ENCODE results near the gene PCDHGA2. TPM values are rescaled to one million over a fixed set of nuclear protein-coding genes. Genes with fewer than 3 reads are reported as not detected.
"Not testable (repeated sequence)": the region's sequence is repeated elsewhere in the genome, so short reads cannot be mapped to it uniquely, and the experiment has no call there.

Gene PCDHGA2
- total RNA-seq, 2 donors from 2014 or later, result 0.22 to 0.50 TPM

DNA sequence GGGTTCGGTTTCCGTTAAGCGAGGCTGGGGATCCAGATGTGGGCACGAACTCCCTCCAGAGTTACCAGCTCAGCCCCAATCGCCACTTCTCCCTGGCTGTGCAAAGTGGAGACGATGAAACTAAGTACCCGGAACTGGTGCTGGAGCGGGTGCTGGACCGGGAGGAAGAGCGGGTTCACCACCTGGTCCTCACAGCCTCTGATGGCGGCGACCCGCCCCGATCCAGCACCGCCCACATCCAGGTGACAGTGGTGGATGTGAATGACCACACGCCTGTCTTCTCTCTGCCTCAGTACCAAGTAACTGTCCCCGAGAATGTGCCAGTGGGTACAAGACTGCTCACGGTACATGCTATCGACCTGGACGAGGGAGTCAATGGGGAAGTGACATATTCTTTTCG lies 44.8 kb downstream of the PCDHGA2 start:
- TF ChIP-seq, protein P1, sequence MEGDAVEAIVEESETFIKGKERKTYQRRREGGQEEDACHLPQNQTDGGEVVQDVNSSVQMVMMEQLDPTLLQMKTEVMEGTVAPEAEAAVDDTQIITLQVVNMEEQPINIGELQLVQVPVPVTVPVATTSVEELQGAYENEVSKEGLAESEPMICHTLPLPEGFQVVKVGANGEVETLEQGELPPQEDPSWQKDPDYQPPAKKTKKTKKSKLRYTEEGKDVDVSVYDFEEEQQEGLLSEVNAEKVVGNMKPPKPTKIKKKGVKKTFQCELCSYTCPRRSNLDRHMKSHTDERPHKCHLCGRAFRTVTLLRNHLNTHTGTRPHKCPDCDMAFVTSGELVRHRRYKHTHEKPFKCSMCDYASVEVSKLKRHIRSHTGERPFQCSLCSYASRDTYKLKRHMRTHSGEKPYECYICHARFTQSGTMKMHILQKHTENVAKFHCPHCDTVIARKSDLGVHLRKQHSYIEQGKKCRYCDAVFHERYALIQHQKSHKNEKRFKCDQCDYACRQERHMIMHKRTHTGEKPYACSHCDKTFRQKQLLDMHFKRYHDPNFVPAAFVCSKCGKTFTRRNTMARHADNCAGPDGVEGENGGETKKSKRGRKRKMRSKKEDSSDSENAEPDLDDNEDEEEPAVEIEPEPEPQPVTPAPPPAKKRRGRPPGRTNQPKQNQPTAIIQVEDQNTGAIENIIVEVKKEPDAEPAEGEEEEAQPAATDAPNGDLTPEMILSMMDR (IDR thresholded peaks at IDR 0.05), result no peak
- Histone ChIP-seq H3K4me1 (no peaks in the 10 kb centered on the region), H3K9me3 (peaks cover 3% of the 10 kb centered on the region), H3K27ac (no peak overlapping the region), H3K9ac (ENCODE audit: low read depth in 2 of 2, low read length in 2 of 2) (no peak overlapping the region), H3K36me3 (no peaks in the 10 kb centered on the region), H3K4me3 (no peak overlapping the region), H3K27me3 (no peaks in the 10 kb centered on the region)
- no peak for DNase-seq
- intact Hi-C loops (cut with DNase I), result no loop called here

DNA sequence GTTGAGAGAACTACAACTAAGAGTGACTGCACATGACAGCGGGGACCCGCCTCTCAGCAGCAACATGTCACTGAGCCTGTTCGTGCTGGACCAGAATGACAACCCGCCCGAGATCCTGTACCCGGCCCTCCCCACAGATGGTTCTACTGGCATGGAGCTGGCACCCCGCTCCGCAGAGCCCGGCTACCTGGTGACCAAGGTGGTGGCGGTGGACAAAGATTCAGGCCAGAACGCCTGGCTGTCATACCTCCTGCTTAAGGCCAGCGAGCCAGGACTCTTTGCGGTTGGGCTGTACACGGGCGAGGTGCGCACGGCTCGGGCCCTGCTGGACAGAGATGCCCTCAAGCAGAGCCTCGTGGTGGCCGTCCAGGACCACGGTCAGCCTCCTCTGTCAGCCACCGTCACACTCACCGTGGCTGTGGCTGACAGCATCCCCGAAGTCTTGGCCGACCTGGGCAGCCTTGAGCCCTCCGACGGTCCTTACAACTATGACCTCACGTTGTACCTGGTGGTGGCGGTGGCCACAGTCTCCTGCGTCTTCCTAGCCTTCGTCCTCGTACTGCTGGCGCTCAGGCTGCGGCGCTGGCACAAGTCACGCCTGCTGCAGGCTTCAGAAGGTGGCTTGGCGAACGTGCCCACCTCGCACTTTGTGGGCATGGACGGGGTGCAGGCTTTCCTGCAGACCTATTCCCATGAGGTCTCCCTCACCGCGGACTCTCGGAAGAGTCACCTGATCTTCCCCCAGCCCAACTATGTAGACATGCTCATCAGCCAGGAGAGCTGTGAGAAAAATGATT lies 46.1 kb downstream of the PCDHGA2 start:
- intact Hi-C loops (cut with DNase I), result no loop called here
- no peak for DNase-seq
- Histone ChIP-seq H3K4me3 (no peak overlapping the region), H3K9ac (ENCODE audit: low read depth in 2 of 2, low read length in 2 of 2) (no peak overlapping the region), H3K27ac (no peak overlapping the region), H3K27me3 (no peaks in the 10 kb centered on the region), H3K4me1 (no peaks in the 10 kb centered on the region), H3K36me3 (no peaks in the 10 kb centered on the region), H3K9me3 (peaks cover 3% of the 10 kb centered on the region)
- TF ChIP-seq, protein P1 (IDR thresholded peaks at IDR 0.05), result no peak

DNA sequence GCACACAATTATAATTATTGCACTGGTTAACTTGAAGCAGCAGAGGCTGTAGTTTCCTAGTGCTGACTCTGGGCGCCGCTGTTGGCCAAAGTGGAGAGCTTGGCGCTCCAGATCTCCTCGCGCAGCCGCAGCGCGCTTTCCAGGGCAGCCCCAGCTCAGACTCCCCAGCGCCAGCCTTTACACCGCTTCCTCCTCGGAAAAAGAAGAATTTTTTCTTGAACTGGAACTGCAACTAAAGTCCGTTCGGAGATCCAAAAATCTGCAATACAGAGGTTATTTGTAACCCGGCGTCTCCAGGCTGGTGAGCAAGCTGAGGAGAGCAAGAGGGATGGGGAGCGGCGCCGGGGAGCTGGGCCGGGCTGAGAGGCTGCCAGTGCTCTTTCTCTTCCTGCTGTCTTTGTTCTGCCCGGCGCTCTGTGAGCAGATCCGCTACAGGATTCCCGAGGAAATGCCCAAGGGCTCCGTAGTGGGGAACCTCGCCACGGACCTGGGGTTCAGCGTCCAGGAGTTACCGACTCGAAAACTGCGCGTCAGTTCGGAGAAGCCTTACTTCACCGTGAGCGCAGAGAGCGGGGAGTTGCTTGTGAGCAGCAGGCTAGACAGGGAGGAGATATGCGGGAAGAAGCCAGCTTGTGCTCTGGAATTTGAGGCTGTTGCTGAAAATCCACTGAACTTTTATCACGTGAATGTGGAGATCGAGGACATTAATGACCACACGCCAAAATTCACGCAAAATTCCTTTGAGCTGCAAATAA lies 49.2 kb downstream of the PCDHGA2 start, which contains the start of gene PCDHGB4:
Gene PCDHGB4 (plus strand): TSS at position 142 of the 755 bp plus-strand sequence. CDS start 187 bp downstream, at position 329.
- intact Hi-C loops (cut with DNase I); DNase-seq; H3K4me3 ChIP-seq; H3K27me3 ChIP-seq; H3K36me3 ChIP-seq; H3K9me3 ChIP-seq; H3K27ac ChIP-seq; H3K4me1 ChIP-seq; H3K9ac ChIP-seq (ENCODE audit: low read depth in 2 of 2, low read length in 2 of 2): not testable (repeated sequence)

DNA sequence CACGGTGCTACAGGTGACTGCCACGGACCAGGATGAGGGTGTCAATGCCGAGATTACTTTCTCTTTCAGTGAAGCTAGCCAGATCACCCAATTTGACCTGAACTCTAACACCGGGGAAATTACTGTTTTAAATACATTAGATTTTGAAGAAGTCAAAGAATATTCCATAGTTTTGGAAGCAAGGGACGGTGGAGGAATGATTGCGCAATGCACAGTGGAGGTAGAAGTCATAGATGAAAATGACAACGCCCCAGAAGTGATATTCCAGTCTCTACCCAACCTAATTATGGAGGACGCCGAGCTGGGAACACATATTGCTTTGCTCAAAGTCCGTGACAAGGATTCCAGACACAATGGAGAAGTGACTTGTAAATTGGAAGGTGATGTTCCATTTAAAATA lies 50.1 kb downstream of the PCDHGA2 start:
- Histone ChIP-seq H3K36me3 (no peaks in the 10 kb centered on the region), H3K4me3 (no peak overlapping the region), H3K9me3 (peaks cover 3% of the 10 kb centered on the region), H3K27ac (no peak overlapping the region), H3K27me3 (no peaks in the 10 kb centered on the region), H3K9ac (ENCODE audit: low read depth in 2 of 2, low read length in 2 of 2) (no peak overlapping the region), H3K4me1 (no peaks in the 10 kb centered on the region)
- intact Hi-C loops (cut with DNase I), result no loop called here
- TF ChIP-seq, protein P1 (IDR thresholded peaks at IDR 0.05), result no peak
- DNase-seq, result no peak

DNA sequence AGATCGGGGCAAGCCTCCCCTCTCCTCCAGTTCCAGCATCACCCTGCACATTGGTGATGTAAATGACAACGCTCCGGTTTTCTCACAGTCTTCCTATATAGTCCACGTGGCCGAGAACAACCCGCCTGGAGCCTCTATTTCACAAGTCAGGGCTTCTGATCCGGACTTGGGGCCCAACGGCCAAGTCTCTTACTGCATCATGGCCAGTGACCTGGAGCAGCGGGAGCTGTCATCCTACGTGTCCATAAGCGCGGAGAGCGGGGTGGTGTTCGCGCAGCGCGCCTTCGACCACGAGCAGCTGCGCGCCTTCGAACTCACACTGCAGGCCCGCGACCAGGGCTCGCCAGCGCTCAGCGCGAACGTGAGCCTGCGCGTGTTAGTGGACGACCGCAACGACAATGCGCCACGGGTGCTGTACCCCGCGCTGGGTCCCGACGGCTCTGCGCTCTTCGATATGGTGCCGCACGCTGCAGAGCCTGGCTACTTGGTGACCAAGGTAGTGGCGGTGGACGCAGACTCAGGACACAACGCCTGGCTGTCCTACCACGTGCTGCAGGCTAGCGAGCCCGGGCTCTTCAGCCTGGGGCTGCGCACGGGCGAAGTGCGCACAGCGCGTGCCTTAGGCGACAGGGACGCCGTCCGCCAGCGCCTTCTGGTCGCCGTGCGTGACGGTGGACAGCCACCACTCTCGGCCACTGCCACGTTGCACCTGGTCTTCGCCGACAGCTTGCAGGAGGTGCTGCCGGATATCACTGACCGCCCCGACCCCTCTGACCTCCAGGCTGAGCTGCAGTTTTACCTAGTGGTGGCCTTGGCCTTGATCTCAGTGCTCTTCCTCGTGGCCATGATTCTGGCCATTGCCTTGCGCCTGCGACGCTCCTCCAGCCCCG lies 50.8 kb downstream of the PCDHGA2 start:
- DNase-seq, result no peak
- intact Hi-C loops (cut with DNase I), result no loop called here
- TF ChIP-seq, protein P1 (IDR thresholded peaks at IDR 0.05), result no peak
- Histone ChIP-seq H3K9me3 (peaks cover 3% of the 10 kb centered on the region), H3K27me3 (no peaks in the 10 kb centered on the region), H3K4me1 (no peaks in the 10 kb centered on the region), H3K36me3 (no peaks in the 10 kb centered on the region), H3K9ac (ENCODE audit: low read depth in 2 of 2, low read length in 2 of 2) (no peak overlapping the region), H3K4me3 (no peak overlapping the region), H3K27ac (no peak overlapping the region)
